Keratinocyte (primary cell): Measurements from ENCODE around the gene SAFB2. TPM values are rescaled to one million over a fixed set of nuclear protein-coding genes. Genes with fewer than 3 reads are reported as not detected.
A peak's percentile ranks its signal among the peaks of the same experiment; 100 is the strongest.

ENCODE experiments used
- DNase-seq: peaks from one replicate; pipeline ENCODE4 v3.0.0-alpha.2; 2011; ENCODE audit warnings: low read depth, missing footprints, low spot score
- FAIRE-seq: peaks from 2 replicates; lab custom pipeline; 2011; peaks lifted over from hg19 to GRCh38; lab: Jason Lieb, UNC
- H2AFZ ChIP-seq: 2 replicates; pipeline ENCODE4 v1.6.0; 2012; ENCODE audit warnings: low read length, control low read depth, inconsistent platforms; ENCODE audit not compliant: control insufficient read depth
- H3K27ac ChIP-seq: 2 replicates; pipeline ENCODE4 v1.5.1; 2011; ENCODE audit warnings: low read length; ENCODE audit not compliant: control insufficient read depth, insufficient read depth
- H3K27me3 ChIP-seq: 3 replicates; pipeline ENCODE4 v1.6.0; 2011; ENCODE audit warnings: low read length; ENCODE audit not compliant: control insufficient read depth, insufficient read depth; ENCODE audit errors: extremely low read depth
- H3K36me3 ChIP-seq, 2 experiments: 2 replicates in 1 of 2; 3 replicates in 1 of 2; pipeline ENCODE4 v1.5.1; 2011; ENCODE audit warnings: low read length in 2 of 2, mild to moderate bottlenecking in 1 of 2; ENCODE audit not compliant: control insufficient read depth in 2 of 2, insufficient read depth in 2 of 2; ENCODE audit errors: extremely low read depth in 1 of 2
- H3K4me1 ChIP-seq: 3 replicates; pipeline ENCODE4 v1.5.1; 2011; ENCODE audit warnings: low read length; ENCODE audit not compliant: control insufficient read depth, insufficient read depth; ENCODE audit errors: extremely low read depth
- H3K4me2 ChIP-seq: 3 replicates; pipeline ENCODE4 v1.6.0; 2011; ENCODE audit warnings: low read depth, low read length; ENCODE audit not compliant: control insufficient read depth, insufficient read depth; ENCODE audit errors: extremely low read depth
- H3K4me3 ChIP-seq, 3 experiments: fragments of 200-600 bp in 1 of 3; sonication (generic) in 1 of 3; 2 replicates in 2 of 3; 3 replicates in 1 of 3; pipeline ENCODE4 v1.5.1; 2011 to 2016; ENCODE audit warnings: low read length in 3 of 3, mild to moderate bottlenecking in 3 of 3, control low read depth in 2 of 3, inconsistent platforms in 1 of 3, low read depth in 1 of 3, mixed read lengths in 1 of 3, mixed run types in 1 of 3, moderate library complexity in 1 of 3; ENCODE audit not compliant: control insufficient read depth in 2 of 3, insufficient read depth in 2 of 3; ENCODE audit errors: extremely low read depth in 1 of 3
- H3K79me2 ChIP-seq: 2 replicates; pipeline ENCODE4 v1.6.0; 2012; ENCODE audit warnings: low read length; ENCODE audit not compliant: control insufficient read depth, insufficient read depth
- H3K9ac ChIP-seq: 3 replicates; pipeline ENCODE4 v1.6.0; 2011; ENCODE audit warnings: low read length; ENCODE audit not compliant: control insufficient read depth, insufficient read depth; ENCODE audit errors: extremely low read depth
- H3K9me1 ChIP-seq: 3 replicates; pipeline ENCODE4 v1.6.0; 2011; ENCODE audit warnings: low read length; ENCODE audit not compliant: control insufficient read depth, insufficient read depth; ENCODE audit errors: extremely low read depth
- H3K9me3 ChIP-seq: 2 replicates; pipeline ENCODE4 v1.5.1; 2012; ENCODE audit warnings: low read depth, low read length; ENCODE audit not compliant: control insufficient read depth
- H4K20me1 ChIP-seq: 3 replicates; pipeline ENCODE4 v1.6.0; 2011; ENCODE audit warnings: low read length; ENCODE audit not compliant: control insufficient read depth, insufficient read depth; ENCODE audit errors: extremely low read depth
- EZH2 ChIP-seq: IDR thresholded peaks from one replicate; pipeline ENCODE4 v1.6.1; 2012; ENCODE audit warnings: inconsistent platforms, mild to moderate bottlenecking, low read length, moderate library complexity
- dilution Hi-C: fragments of 300-500 bp; cut with MboI; formaldehyde crosslinking; loops from one replicate; pipeline ENCODE4 v1.7.0; 2020; ENCODE audit warnings: low sequenced_read_pairs; ENCODE audit not compliant: extremely low pct_ligation_motif_present
- polyA plus RNA-seq, 5 experiments: library from polyadenylated mRNA; depleted of rRNA in 3 of 5; stranded (reverse) in 3 of 5; stranded (forward) in 1 of 5; unstranded in 1 of 5; fragments of >200 nt; gene quantifications; 1 replicate in 1 of 5; 2 replicates in 3 of 5; 3 replicates in 1 of 5; pipeline versions ENCODE4 v1.2.1 to v1.2.3, GENCODE V29; 2011 to 2012; ENCODE audit warnings: missing spikeins in 2 of 5, low read depth in 1 of 5, low replicate concordance in 1 of 5
- TF ChIP-seq, protein P1 (sequence below), 3 experiments: IDR thresholded peaks in 1 of 3; conservative IDR thresholded peaks in 1 of 3; optimal IDR thresholded peaks in 1 of 3; 2 replicates in 2 of 3; 3 replicates in 1 of 3; pipeline versions ENCODE3 to v1.5.1; 2011; ENCODE audit warnings: low read length in 3 of 3, mild to moderate bottlenecking in 3 of 3, moderate library complexity in 2 of 3, control low read depth in 1 of 3, inconsistent platforms in 1 of 3; ENCODE audit not compliant: insufficient read depth in 2 of 3; ENCODE audit errors: extremely low read depth in 1 of 3

The SAFB2 gene
- polyA plus RNA-seq, 1 donor (not counting 4 experiments of a cell fraction or from before 2014, with no cell fraction given), result 15.3 TPM

GRCh38 chr19:5558101-5558621 is 64.4 kb downstream of the SAFB2 start:
- H3K27me3 ChIP-seq, result no peaks in the 10 kb centered on the region
- DNase-seq, result no peak

GRCh38 chr19:5557691-5558090 is 64.9 kb downstream of the SAFB2 start:
- H3K4me2 ChIP-seq, result peak overlapping the region; percentile 88
- peak overlapping the region; percentile 32 for H2AFZ ChIP-seq
- H3K27me3 ChIP-seq, result no peaks in the 10 kb centered on the region
- peak overlapping the region; percentile 98 for H3K27ac ChIP-seq
- H4K20me1 ChIP-seq, result no peaks in the 10 kb centered on the region
- peak overlapping the region; percentile 8 to 60 (median 38) for H3K4me3 ChIP-seq
- no peak for FAIRE-seq
- TF ChIP-seq, protein P1, sequence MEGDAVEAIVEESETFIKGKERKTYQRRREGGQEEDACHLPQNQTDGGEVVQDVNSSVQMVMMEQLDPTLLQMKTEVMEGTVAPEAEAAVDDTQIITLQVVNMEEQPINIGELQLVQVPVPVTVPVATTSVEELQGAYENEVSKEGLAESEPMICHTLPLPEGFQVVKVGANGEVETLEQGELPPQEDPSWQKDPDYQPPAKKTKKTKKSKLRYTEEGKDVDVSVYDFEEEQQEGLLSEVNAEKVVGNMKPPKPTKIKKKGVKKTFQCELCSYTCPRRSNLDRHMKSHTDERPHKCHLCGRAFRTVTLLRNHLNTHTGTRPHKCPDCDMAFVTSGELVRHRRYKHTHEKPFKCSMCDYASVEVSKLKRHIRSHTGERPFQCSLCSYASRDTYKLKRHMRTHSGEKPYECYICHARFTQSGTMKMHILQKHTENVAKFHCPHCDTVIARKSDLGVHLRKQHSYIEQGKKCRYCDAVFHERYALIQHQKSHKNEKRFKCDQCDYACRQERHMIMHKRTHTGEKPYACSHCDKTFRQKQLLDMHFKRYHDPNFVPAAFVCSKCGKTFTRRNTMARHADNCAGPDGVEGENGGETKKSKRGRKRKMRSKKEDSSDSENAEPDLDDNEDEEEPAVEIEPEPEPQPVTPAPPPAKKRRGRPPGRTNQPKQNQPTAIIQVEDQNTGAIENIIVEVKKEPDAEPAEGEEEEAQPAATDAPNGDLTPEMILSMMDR (optimal IDR thresholded peaks at IDR 0.05 in 1 of 3, IDR thresholded peaks at IDR 0.05 in 1 of 3, conservative IDR thresholded peaks at IDR 0.05 in 1 of 3; ENCODE audit: extremely low read depth in 1 of 3, insufficient read depth in 2 of 3, low read length in 3 of 3), result peak in 1 of 3 experiments; percentile 33
- no peak for TF ChIP-seq EZH2
- H3K4me1 ChIP-seq, result peaks cover 22% of the 10 kb centered on the region
- H3K9ac ChIP-seq, result peak overlapping the region; percentile 84
- dilution Hi-C loops, result no loop called here
- peaks cover 3% of the 10 kb centered on the region for H3K9me3 ChIP-seq
- peaks cover 0 to 7% of the 10 kb centered on the region in 2 experiments for H3K36me3 ChIP-seq
- DNase-seq, result no peak
- H3K9me1 ChIP-seq, result no peaks in the 10 kb centered on the region
- no peaks in the 10 kb centered on the region for H3K79me2 ChIP-seq

More at GRCh38 chr19:5558101-5558621, 64.4 kb downstream of the SAFB2 start:
- Histone ChIP-seq H3K4me3 (peak overlapping the region; percentile 8 to 60 (median 38)), H2AFZ (peak overlapping the region; percentile 32), H3K4me1 (peaks cover 22% of the 10 kb centered on the region), H4K20me1 (no peaks in the 10 kb centered on the region), H3K27ac (peak overlapping the region; percentile 98), H3K9me1 (no peaks in the 10 kb centered on the region), H3K4me2 (peak overlapping the region; percentile 88), H3K9me3 (peaks cover 3% of the 10 kb centered on the region), H3K9ac (peak overlapping the region; percentile 84), H3K36me3 (peaks cover 0 to 7% of the 10 kb centered on the region in 2 experiments), H3K79me2 (no peaks in the 10 kb centered on the region)
- TF ChIP-seq, protein P1 (optimal IDR thresholded peaks at IDR 0.05 in 1 of 3, IDR thresholded peaks at IDR 0.05 in 1 of 3, conservative IDR thresholded peaks at IDR 0.05 in 1 of 3; ENCODE audit: extremely low read depth in 1 of 3, insufficient read depth in 2 of 3, low read length in 3 of 3), result no peak
- TF ChIP-seq EZH2, result no peak
- dilution Hi-C loops, result no loop called here
- FAIRE-seq, result peak; percentile 94
